Measurements from ENCODE around the gene CFAP58.

The CFAP58 gene

GRCh38 chr10:104492329-104492940 is 138.8 kb downstream of the CFAP58 start:
- TF ChIP-seq YY1 (IDR thresholded peaks at IDR 0.05; ENCODE audit: low read depth) (no peak), EGR1 (IDR thresholded peaks at IDR 0.05) (no peak), FOXM1 (IDR thresholded peaks at IDR 0.05; ENCODE audit: borderline replicate concordance, low read depth) (no peak), EP300 (IDR thresholded peaks at IDR 0.05; ENCODE audit: borderline replicate concordance) (no peak), REST (IDR thresholded peaks at IDR 0.05; ENCODE audit: low read depth) (no peak), ZBTB7A (IDR thresholded peaks at IDR 0.05; ENCODE audit: low read depth) (no peak), RAD21 (IDR thresholded peaks at IDR 0.05; ENCODE audit: low read depth) (no peak), NFIC (IDR thresholded peaks at IDR 0.05) (no peak), TCF12 (IDR thresholded peaks at IDR 0.05; ENCODE audit: low read depth) (no peak), TEAD4 (IDR thresholded peaks at IDR 0.05) (no peak), CEBPB (IDR thresholded peaks at IDR 0.05) (no peak)
- TF ChIP-seq, protein P1, sequence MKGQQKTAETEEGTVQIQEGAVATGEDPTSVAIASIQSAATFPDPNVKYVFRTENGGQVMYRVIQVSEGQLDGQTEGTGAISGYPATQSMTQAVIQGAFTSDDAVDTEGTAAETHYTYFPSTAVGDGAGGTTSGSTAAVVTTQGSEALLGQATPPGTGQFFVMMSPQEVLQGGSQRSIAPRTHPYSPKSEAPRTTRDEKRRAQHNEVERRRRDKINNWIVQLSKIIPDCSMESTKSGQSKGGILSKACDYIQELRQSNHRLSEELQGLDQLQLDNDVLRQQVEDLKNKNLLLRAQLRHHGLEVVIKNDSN (IDR thresholded peaks at IDR 0.05), result no peak

GRCh38 chr10:104498347-104499081 is 144.9 kb downstream of the CFAP58 start:
- no peak for TF ChIP-seq TAF1 (IDR thresholded peaks at IDR 0.05; ENCODE audit: low read depth)
- TF ChIP-seq RAD21 (IDR thresholded peaks at IDR 0.05; ENCODE audit: low read depth), result no peak
- no peak for TF ChIP-seq TCF12 (IDR thresholded peaks at IDR 0.05; ENCODE audit: low read depth)
- no peak for TF ChIP-seq CEBPB (IDR thresholded peaks at IDR 0.05)
- no peak for TF ChIP-seq TEAD4 (IDR thresholded peaks at IDR 0.05)
- TF ChIP-seq, protein P1 (IDR thresholded peaks at IDR 0.05), result no peak
- TF ChIP-seq EGR1 (IDR thresholded peaks at IDR 0.05), result no peak
- no peak for TF ChIP-seq CREB1 (IDR thresholded peaks at IDR 0.05; ENCODE audit: low read depth)
- no peak for TF ChIP-seq ZBTB7A (IDR thresholded peaks at IDR 0.05; ENCODE audit: low read depth)
- TF ChIP-seq EP300 (IDR thresholded peaks at IDR 0.05; ENCODE audit: borderline replicate concordance), result no peak
- TF ChIP-seq NFIC (IDR thresholded peaks at IDR 0.05), result no peak
- TF ChIP-seq MAX (IDR thresholded peaks at IDR 0.05), result no peak
- TF ChIP-seq FOXM1 (IDR thresholded peaks at IDR 0.05; ENCODE audit: borderline replicate concordance, low read depth), result no peak
- no peak for TF ChIP-seq REST (IDR thresholded peaks at IDR 0.05; ENCODE audit: low read depth)

GRCh38 chr10:104501449-104501848 is 147.8 kb downstream of the CFAP58 start:
- no peak for TF ChIP-seq FOXM1 (IDR thresholded peaks at IDR 0.05; ENCODE audit: borderline replicate concordance, low read depth)
- no peak for TF ChIP-seq REST (IDR thresholded peaks at IDR 0.05; ENCODE audit: low read depth)
- no peak for TF ChIP-seq MAX (IDR thresholded peaks at IDR 0.05)
- no peak for TF ChIP-seq ZBTB7A (IDR thresholded peaks at IDR 0.05; ENCODE audit: low read depth)
- TF ChIP-seq CEBPB (IDR thresholded peaks at IDR 0.05), result no peak
- TF ChIP-seq TEAD4 (IDR thresholded peaks at IDR 0.05), result no peak
- TF ChIP-seq EGR1 (IDR thresholded peaks at IDR 0.05), result no peak
- no peak for TF ChIP-seq TAF1 (IDR thresholded peaks at IDR 0.05; ENCODE audit: low read depth)
- no peak for TF ChIP-seq CREB1 (IDR thresholded peaks at IDR 0.05; ENCODE audit: low read depth)
- TF ChIP-seq, protein P1 (IDR thresholded peaks at IDR 0.05), result no peak
- TF ChIP-seq YY1 (IDR thresholded peaks at IDR 0.05; ENCODE audit: low read depth), result no peak
- no peak for TF ChIP-seq NFIC (IDR thresholded peaks at IDR 0.05)
- TF ChIP-seq RAD21 (IDR thresholded peaks at IDR 0.05; ENCODE audit: low read depth), result no peak
- no peak for TF ChIP-seq EP300 (IDR thresholded peaks at IDR 0.05; ENCODE audit: borderline replicate concordance)
